Measurements from ENCODE around the gene CFAP221.

Gene CFAP221

GRCh38 chr2:119679526-119679837 is 135.2 kb downstream of the CFAP221 start:
- DNase-seq (ENCODE audit: low read depth in 3 of 3, low spot score in 1 of 3): no peak

DNA sequence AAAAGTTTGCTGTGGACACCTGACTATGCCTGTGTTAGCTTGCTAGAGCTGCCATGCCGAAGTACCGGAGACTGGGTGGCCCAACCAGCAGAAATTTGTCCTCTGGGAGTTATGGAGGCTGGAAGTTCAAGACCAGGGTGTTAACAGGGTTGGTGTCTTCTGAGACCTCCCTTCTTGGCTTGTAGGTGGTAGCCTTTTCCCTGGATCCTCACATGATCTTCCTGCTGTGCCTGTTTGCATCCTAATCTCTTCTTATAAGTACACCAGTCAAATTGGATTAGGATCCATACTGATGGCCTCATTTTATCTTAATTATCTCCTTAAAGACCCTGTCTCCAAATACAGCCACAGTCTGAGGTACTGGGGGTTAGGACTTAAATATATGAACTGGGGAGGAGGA is 135.6 kb downstream of the CFAP221 start:
- no peak for DNase-seq (ENCODE audit: low read depth in 3 of 3, low spot score in 1 of 3)

DNA sequence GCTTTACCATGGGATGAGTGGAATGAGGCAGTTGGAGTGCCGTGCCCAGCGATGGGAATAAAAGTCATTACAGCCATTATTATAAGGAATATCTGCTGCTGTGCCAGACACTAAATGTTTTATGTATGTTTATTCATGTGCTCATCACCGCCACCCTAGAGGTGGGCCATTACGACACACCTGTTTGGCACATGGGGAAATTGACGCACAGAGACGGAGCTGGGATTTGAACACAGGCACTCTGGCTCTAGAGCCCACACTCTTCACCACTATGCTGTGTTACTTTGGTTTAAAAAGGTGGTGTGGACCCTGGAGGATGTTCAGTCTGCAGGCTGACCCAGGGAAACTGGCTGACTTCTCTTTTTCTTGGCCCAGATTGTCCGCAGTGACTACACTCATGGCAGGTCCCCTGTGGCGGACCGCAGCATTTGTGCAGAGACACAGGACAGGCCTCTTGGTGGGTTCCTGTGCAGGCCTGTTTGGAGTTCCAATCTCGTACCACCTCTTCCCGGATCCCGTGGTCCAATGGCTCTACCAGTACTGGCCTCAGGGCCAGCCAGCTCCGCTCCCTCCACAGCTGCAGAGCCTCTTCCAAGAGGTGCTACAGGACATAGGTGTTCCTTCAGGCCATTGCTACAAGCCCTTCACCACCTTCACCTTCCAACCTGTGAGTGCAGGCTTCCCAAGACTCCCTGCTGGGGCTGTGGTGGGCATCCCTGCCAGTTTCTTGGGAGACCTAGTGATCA is 136.4 kb downstream of the CFAP221 start:
- DNase-seq (ENCODE audit: low read depth in 3 of 3, low spot score in 1 of 3): no peak

DNA sequence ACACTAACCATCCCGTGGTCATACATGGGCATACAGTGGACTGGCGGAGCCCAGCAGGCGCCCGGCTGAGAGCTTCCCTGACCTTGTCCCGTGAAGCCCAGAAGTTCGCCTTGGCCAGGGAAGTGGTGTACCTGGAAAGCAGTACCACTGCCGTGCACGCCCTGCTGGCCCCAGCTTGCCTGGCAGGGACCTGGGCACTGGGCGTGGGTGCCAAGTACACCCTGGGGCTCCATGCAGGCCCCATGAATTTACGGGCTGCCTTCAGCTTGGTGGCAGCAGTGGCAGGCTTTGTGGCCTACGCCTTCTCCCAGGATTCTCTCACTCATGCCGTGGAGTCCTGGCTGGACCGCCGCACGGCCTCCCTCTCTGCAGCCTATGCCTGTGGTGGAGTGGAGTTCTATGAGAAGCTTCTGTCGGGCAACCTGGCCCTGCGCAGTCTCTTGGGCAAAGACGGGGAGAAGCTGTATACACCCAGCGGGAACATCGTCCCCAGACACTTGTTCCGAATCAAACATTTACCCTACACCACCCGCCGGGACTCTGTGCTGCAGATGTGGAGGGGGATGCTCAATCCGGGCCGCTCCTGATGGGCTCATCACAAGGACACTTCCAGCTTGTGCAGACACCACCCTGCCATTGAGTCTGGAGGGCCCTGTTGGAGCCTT is 137.1 kb downstream of the CFAP221 start:
- DNase-seq (ENCODE audit: low read depth in 3 of 3, low spot score in 1 of 3): no peak

- DNase-seq (ENCODE audit: low read depth in 3 of 3, low spot score in 1 of 3): no peak
These were observed 137.6 kb downstream of the CFAP221 start for GRCh38 chr2:119681868-119682220.

DNA sequence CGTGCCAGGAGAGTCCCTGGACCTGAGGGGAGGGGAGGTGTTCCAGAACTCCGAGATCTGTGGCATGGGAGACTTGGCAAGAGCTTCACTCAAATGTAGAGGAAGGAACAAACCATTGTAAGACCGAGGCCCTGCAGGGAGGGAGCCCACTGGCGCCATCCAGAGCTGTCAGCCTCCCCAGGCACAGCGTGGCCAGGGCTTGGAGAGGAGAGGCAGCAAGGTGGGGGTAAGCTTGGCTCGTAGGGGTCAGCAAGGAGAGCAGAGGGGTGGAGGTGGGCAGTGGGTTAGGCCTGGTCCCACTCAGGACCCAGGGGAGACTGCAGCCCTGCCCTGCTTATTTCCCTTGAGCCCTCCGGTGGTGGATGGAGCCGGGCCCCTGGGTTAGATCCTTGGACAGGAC is 138.3 kb downstream of the CFAP221 start:
- DNase-seq (ENCODE audit: low read depth in 3 of 3, low spot score in 1 of 3): no peak

DNA sequence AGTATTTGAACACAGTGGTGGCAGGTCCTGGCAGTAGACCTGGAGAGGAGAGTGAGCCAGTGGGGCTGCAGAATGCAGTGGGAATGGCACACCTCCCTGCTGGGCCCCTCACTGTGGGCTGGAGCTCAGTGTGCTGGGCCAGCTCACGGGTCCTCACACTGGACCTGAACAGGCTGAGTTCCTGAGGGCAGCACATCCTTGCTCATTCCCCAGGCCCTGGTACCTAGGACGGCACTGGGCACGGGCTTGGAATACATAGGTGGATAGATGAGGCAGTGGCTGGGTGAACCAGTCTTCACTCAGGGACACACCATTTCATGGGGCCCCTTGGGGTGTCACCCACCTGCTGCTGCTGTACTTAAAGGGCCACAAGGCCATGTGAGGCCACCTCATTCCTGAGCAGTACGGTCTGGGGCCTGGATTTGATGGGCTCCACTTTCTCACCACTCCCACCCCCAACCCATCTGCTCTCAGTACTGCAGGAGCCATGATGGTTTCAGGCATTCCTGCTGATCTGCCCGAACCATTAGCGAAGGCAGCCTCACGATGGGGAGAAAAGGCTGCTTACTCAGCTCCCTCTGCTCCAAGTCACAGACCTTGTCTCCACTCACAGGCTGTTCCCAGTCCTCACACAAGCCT is 138.9 kb downstream of the CFAP221 start:
- DNase-seq (ENCODE audit: low read depth in 3 of 3, low spot score in 1 of 3): no peak

- DNase-seq (ENCODE audit: low read depth in 3 of 3, low spot score in 1 of 3): no peak
These were observed 139.6 kb downstream of the CFAP221 start for GRCh38 chr2:119683713-119684443.

DNA sequence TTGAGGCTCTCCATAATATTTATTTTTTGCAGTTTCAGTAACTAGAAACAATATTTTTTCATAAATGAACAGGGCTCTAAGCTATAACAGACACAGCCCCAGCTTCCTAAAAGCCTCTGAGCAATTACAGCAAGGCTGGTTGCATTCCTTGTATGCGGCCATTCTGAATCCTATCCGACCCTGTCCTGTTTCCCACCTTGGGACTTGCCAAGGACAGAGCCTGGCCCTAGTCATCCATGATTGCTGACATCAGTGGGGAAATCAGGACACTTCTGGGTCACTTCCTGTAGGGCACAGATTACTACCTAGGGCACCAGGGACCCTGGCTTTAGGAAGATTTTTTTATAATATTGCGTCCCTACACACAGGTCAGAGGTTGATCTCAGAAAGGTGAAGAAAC is 140.3 kb downstream of the CFAP221 start:
- DNase-seq (ENCODE audit: low read depth in 3 of 3, low spot score in 1 of 3): no peak

GRCh38 chr2:119688616-119689015 is 144.4 kb downstream of the CFAP221 start:
- no peak for DNase-seq (ENCODE audit: low read depth in 3 of 3, low spot score in 1 of 3)

- DNase-seq (ENCODE audit: low read depth in 3 of 3, low spot score in 1 of 3): no peak
These were observed 145.0 kb downstream of the CFAP221 start for GRCh38 chr2:119689218-119689617.

DNA sequence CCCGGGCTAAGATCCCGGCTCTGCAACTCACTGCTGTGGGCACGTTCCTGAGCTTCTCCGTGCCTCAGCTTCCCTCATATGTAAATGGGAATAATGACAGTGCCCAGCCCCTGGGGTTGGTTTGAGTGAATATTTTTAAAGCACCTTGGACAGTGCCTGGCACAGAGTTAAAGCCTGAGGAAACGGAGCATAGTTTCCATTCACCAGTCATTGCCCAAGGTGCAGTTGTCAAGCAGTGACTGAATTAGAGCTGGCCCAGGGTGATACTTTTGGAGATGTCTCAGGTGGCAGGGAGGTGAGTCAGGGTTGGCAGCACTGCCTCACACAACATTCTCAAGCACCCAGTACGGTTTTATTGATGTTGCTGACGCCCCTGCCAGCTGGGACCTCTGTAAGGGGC is 146.9 kb downstream of the CFAP221 start:
- no peak for DNase-seq (ENCODE audit: low read depth in 3 of 3, low spot score in 1 of 3)

DNA sequence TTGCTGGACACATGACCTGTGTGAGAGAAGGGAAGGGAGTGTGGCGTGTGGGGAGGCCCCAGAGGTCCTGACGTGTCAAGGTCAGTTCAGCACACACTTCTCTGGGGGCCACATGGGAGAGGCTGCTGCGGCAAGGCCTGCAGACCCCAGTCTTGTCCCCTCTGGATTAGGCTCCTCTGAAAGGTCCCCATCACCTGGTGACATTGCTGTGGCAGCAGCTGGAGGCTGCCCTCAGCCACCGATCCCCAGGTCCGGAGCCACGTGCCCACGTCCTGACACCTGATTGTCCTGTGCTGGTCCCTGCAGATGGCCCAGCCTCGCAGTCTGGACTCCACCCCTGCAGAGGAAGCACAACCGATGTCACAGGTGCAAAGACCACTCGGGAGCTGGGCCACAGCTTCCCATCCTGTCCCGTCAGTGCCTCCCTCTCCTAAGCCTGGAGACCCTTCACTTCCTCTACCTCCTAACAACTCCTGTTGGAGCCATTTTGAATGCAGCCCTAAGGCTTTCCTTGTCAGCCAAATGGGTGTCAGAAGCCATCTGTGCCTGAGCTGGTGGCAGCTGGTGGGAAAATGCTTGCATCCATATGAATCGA is 147.5 kb downstream of the CFAP221 start:
- DNase-seq (ENCODE audit: low read depth in 3 of 3, low spot score in 1 of 3): no peak

GRCh38 chr2:119692310-119692709 is 148.1 kb downstream of the CFAP221 start:
- no peak for DNase-seq (ENCODE audit: low read depth in 3 of 3, low spot score in 1 of 3)

GRCh38 chr2:119692954-119693353 is 148.7 kb downstream of the CFAP221 start:
- DNase-seq (ENCODE audit: low read depth in 3 of 3, low spot score in 1 of 3): no peak

GRCh38 chr2:119693567-119693966 is 149.3 kb downstream of the CFAP221 start:
- no peak for DNase-seq (ENCODE audit: low read depth in 3 of 3, low spot score in 1 of 3)

GRCh38 chr2:119693967-119694366 is 149.7 kb downstream of the CFAP221 start:
- no peak for DNase-seq (ENCODE audit: low read depth in 3 of 3, low spot score in 1 of 3)

GRCh38 chr2:119694470-119694844 is 150.2 kb downstream of the CFAP221 start:
- DNase-seq (ENCODE audit: low read depth in 3 of 3, low spot score in 1 of 3): no peak

- no peak for DNase-seq (ENCODE audit: low read depth in 3 of 3, low spot score in 1 of 3)
These were observed 150.7 kb downstream of the CFAP221 start for GRCh38 chr2:119694845-119695521.

- no peak for DNase-seq (ENCODE audit: low read depth in 3 of 3, low spot score in 1 of 3)
These were observed 151.8 kb downstream of the CFAP221 start for GRCh38 chr2:119696005-119696404.

- no peak for DNase-seq (ENCODE audit: low read depth in 3 of 3, low spot score in 1 of 3)
These were observed 152.3 kb downstream of the CFAP221 start for GRCh38 chr2:119696494-119697030.

Data from stimulated activated CD4-positive, alpha-beta T cell treated with anti-CD3 and anti-CD28 coated beads, TNF-alpha, amount 100 ng/mL, for 1 hour (primary cell).